ENCODE measurements around the gene SLC2A5. TPM values are rescaled to one million over a fixed set of nuclear protein-coding genes. Genes with fewer than 3 reads are reported as not detected.
A peak's percentile ranks its signal among the peaks of the same experiment; 100 is the strongest.

Gene SLC2A5
- total and polyA plus RNA-seq, 8 donors = 0.19 to 6.4 (median 2.7) TPM; not detected in 3

GRCh38 chr1:9112961-9113880 is 43.8 kb upstream of the SLC2A5 start:
- no peaks in the 10 kb centered on the region for H3K27me3 ChIP-seq
- 83 to 89% (median 88%) methylated on average over 11 to 13 of the region's 13 CpGs for WGBS, 5 donors
- no peak overlapping the region for H3K4me3 ChIP-seq
- no peak overlapping the region for H3K27ac ChIP-seq
- peaks cover 0 to 18% (median 7%) of the 10 kb centered on the region in 4 donors for H3K4me1 ChIP-seq
- DNase-seq = no peak
- intact Hi-C loops (cut with DNase I; ENCODE audit: low total_unique reads) = no loop called here
- no peaks in the 10 kb centered on the region for H3K9me3 ChIP-seq
- H3K36me3 ChIP-seq = peaks cover 4 to 22% (median 15%) of the 10 kb centered on the region in 4 donors
- no peak for TF ChIP-seq POLR2AphosphoS5 (IDR thresholded peaks at IDR 0.05)

- H3K27ac ChIP-seq = no peak overlapping the region
- H3K4me3 ChIP-seq = no peak overlapping the region
- WGBS, 5 donors = 86 to 98% (median 93%) methylated on average over 9 of the region's 9 CpGs
- H3K4me1 ChIP-seq = peaks cover 0 to 18% (median 7%) of the 10 kb centered on the region in 4 donors
- DNase-seq = no peak
- no peak for TF ChIP-seq EP300 (IDR thresholded peaks at IDR 0.05)
- no peak for TF ChIP-seq POLR2A (IDR thresholded peaks at IDR 0.05)
- no peak for TF ChIP-seq POLR2AphosphoS5 (IDR thresholded peaks at IDR 0.05)
- no peak for TF ChIP-seq CTCF (IDR thresholded peaks at IDR 0.05)
- peaks cover 4 to 29% (median 22%) of the 10 kb centered on the region in 4 donors for H3K36me3 ChIP-seq
- H3K9me3 ChIP-seq = no peaks in the 10 kb centered on the region
- H3K27me3 ChIP-seq = no peaks in the 10 kb centered on the region
- intact Hi-C loops (cut with DNase I; ENCODE audit: low total_unique reads) = no loop called here
These were observed 42.5 kb upstream of the SLC2A5 start for GRCh38 chr1:9111957-9112356.

GRCh38 chr1:9111357-9111691 is 41.9 kb upstream of the SLC2A5 start:
- Histone ChIP-seq H3K4me1 (peaks cover 0 to 18% (median 7%) of the 10 kb centered on the region in 4 donors), H3K27ac (no peak overlapping the region), H3K27me3 (no peaks in the 10 kb centered on the region), H3K9me3 (no peaks in the 10 kb centered on the region), H3K36me3 (peaks cover 4 to 32% (median 25%) of the 10 kb centered on the region in 4 donors), H3K4me3 (no peak overlapping the region)
- whole genome bisulfite sequencing, 5 donors = 89 to 100% (median 91%) methylated on average over 9 to 13 of the region's 13 CpGs
- intact Hi-C loops (cut with DNase I; ENCODE audit: low total_unique reads) = no loop called here
- DNase-seq = no peak
- no peak for TF ChIP-seq POLR2AphosphoS5 (IDR thresholded peaks at IDR 0.05)
- TF ChIP-seq CTCF (IDR thresholded peaks at IDR 0.05) = no peak
- TF ChIP-seq EP300 (IDR thresholded peaks at IDR 0.05) = no peak
- no peak for TF ChIP-seq POLR2A (IDR thresholded peaks at IDR 0.05)

- 38 to 67% (median 42%) methylated on average over 9 to 18 of the region's 18 CpGs for WGBS, 5 donors
- H3K27me3 ChIP-seq = no peaks in the 10 kb centered on the region
- H3K36me3 ChIP-seq = peaks cover 4 to 37% (median 31%) of the 10 kb centered on the region in 4 donors
- no peak for TF ChIP-seq POLR2A (IDR thresholded peaks at IDR 0.05)
- peak in 5 of 7 experiments; percentile 49 to 94 (median 89) for TF ChIP-seq CTCF (IDR thresholded peaks at IDR 0.05)
- TF ChIP-seq POLR2AphosphoS5 (IDR thresholded peaks at IDR 0.05) = peak in 1 of 3 donors; percentile 41
- no peak for TF ChIP-seq EP300 (IDR thresholded peaks at IDR 0.05)
- peaks cover 0 to 18% (median 7%) of the 10 kb centered on the region in 4 donors for H3K4me1 ChIP-seq
- H3K9me3 ChIP-seq = no peaks in the 10 kb centered on the region
- H3K27ac ChIP-seq = no peak overlapping the region
- intact Hi-C loops (cut with DNase I; ENCODE audit: low total_unique reads) = no loop called here
- peak; percentile 91 to 95 for DNase-seq
- H3K4me3 ChIP-seq = no peak overlapping the region
These were observed 41.4 kb upstream of the SLC2A5 start for GRCh38 chr1:9110669-9111356.
